ENCODE results near the gene ANKS3. TPM values are rescaled to one million over a fixed set of nuclear protein-coding genes. Genes with fewer than 3 reads are reported as not detected.
A peak's percentile ranks its signal among the peaks of the same experiment; 100 is the strongest.

The ANKS3 gene
- total and polyA plus RNA-seq, 10 of the 15 experiments (the other 5 are each of a cell fraction or from before 2014, with no cell fraction given), result 0.29 to 14.2 (median 8.5) TPM

DNA sequence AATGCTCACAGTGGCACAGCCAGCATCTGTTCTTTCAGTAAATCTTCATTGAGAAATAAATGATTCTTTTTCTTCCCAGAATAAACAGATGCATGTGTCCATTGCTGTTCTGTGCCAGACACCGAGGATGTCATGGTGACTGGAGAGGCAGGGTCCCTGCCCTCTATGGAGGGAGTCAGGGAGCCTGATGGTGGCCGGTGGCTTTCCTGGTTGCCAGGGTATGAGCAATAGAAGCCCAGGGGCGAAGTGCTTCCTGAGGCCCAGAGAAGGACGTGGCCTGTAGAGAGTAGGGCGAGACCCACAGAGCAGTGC is 70.7 kb downstream of the ANKS3 start:
- Histone ChIP-seq H3K9ac (ENCODE audit: control insufficient read depth, insufficient read depth, low read length) (no peak overlapping the region), H2AFZ (ENCODE audit: control insufficient read depth, low read depth, low read length) (no peak overlapping the region), H3K27ac (ENCODE audit: control insufficient read depth, insufficient read depth) (no peak overlapping the region), H3K4me2 (ENCODE audit: control insufficient read depth, insufficient read depth) (no peak overlapping the region), H3K27me3 (replicated peaks in 1 of 2; ENCODE audit: control insufficient read depth in 2 of 2, insufficient read depth in 2 of 2, low read length in 1 of 2) (no peaks in the 10 kb centered on the region), H3K9me3 (replicated peaks; ENCODE audit: control insufficient read depth, insufficient read depth, low read length) (no peaks in the 10 kb centered on the region), H4K20me1 (ENCODE audit: control insufficient read depth, insufficient read depth) (no peaks in the 10 kb centered on the region), H3K4me3 (no peak overlapping the region), H3K36me3 (ENCODE audit: control insufficient read depth in 2 of 2, insufficient read depth in 2 of 2, low read length in 1 of 2) (peaks cover 18 to 29% of the 10 kb centered on the region in 2 experiments; a peak in 3 of 4 replicates), H3K79me2 (ENCODE audit: control insufficient read depth, insufficient read depth, low read length) (no peaks in the 10 kb centered on the region), H3K4me1 (ENCODE audit: control insufficient read depth, insufficient read depth, low read length) (peaks cover 16% of the 10 kb centered on the region)
- RAD21 ChIA-PET (ENCODE audit: unreplicated experiment), result no interaction called here
- ATAC-seq, result no peak
- intact Hi-C loops (cut with micrococcal nuclease; ENCODE audit: unreplicated experiment), result no loop called here
- POLR2A ChIA-PET, result no interaction called here
- no peak for DNase-seq (ENCODE audit: low read depth, low spot score)
- 75% methylated on average over 5 of the region's 5 CpGs for WGBS (ENCODE audit: insufficient coverage, insufficient replicate concordance, low lambda C conversion rate, missing lambda C conversion rate)
- TF ChIP-seq HDAC2 (IDR thresholded peaks at IDR 0.05) (no peak), CBX5 (IDR thresholded peaks at IDR 0.05; ENCODE audit: low read depth) (no peak)
- TF ChIP-seq, protein P1, sequence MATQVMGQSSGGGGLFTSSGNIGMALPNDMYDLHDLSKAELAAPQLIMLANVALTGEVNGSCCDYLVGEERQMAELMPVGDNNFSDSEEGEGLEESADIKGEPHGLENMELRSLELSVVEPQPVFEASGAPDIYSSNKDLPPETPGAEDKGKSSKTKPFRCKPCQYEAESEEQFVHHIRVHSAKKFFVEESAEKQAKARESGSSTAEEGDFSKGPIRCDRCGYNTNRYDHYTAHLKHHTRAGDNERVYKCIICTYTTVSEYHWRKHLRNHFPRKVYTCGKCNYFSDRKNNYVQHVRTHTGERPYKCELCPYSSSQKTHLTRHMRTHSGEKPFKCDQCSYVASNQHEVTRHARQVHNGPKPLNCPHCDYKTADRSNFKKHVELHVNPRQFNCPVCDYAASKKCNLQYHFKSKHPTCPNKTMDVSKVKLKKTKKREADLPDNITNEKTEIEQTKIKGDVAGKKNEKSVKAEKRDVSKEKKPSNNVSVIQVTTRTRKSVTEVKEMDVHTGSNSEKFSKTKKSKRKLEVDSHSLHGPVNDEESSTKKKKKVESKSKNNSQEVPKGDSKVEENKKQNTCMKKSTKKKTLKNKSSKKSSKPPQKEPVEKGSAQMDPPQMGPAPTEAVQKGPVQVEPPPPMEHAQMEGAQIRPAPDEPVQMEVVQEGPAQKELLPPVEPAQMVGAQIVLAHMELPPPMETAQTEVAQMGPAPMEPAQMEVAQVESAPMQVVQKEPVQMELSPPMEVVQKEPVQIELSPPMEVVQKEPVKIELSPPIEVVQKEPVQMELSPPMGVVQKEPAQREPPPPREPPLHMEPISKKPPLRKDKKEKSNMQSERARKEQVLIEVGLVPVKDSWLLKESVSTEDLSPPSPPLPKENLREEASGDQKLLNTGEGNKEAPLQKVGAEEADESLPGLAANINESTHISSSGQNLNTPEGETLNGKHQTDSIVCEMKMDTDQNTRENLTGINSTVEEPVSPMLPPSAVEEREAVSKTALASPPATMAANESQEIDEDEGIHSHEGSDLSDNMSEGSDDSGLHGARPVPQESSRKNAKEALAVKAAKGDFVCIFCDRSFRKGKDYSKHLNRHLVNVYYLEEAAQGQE (IDR thresholded peaks at IDR 0.05; ENCODE audit: low read depth, low read length), result no peak
- in situ Hi-C loops (cut with MboI), result no loop called here
- FAIRE-seq, result no peak
- BruUV-seq (replicated peaks), result no TSS peak
- CTCF ChIA-PET, result no interaction called here
- SMC1A ChIA-PET (ENCODE audit: uncharacterized antibody, unreplicated experiment), result no interaction called here

DNA sequence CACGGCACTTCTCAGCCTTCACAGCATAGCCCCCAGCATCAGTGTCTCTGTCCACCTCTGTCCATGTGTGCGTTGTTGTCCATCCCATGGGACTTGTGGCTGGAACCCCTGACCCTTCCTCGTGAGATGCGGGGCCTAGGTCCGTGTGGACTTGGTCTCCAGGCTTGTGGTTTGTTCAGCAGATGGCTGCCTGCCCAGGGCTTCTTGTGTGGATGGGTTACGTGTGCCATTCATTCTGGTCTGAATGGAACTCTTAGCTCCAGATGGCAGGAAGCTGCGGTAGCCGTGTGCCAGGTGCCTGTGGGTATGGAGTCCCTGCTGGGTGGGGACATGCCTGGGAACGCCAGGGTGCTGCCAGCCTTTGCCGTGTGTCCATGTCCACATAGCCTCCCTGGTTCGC is 72.4 kb downstream of the ANKS3 start:
- no peak for ATAC-seq
- no peaks in the 10 kb centered on the region for H4K20me1 ChIP-seq (ENCODE audit: control insufficient read depth, insufficient read depth)
- no peak overlapping the region for H3K4me3 ChIP-seq
- H3K27me3 ChIP-seq (replicated peaks in 1 of 2; ENCODE audit: control insufficient read depth in 2 of 2, insufficient read depth in 2 of 2, low read length in 1 of 2), result no peaks in the 10 kb centered on the region
- no peak for TF ChIP-seq LARP7 (IDR thresholded peaks at IDR 0.05)
- 0 out of 2 replicates have a peak, but pooled peaks have one; percentile 28 for TF ChIP-seq POLR2A (IDR thresholded peaks at IDR 0.05; ENCODE audit: low read depth, low read length)
- no peak for TF ChIP-seq ATF7 (IDR thresholded peaks at IDR 0.05; ENCODE audit: low read depth)
- TF ChIP-seq SREBF2 (IDR thresholded peaks at IDR 0.05; ENCODE audit: low read length), result no peak
- 84% methylated on average over 11 of the region's 11 CpGs for WGBS (ENCODE audit: insufficient coverage, insufficient replicate concordance, low lambda C conversion rate, missing lambda C conversion rate)
- ChIA-PET RAD21 (ENCODE audit: unreplicated experiment) (no interaction called here), CTCF (no interaction called here), POLR2A (no interaction called here), SMC1A (ENCODE audit: uncharacterized antibody, unreplicated experiment) (no interaction called here)
- intact Hi-C loops (cut with micrococcal nuclease; ENCODE audit: unreplicated experiment), result no loop called here
- no peaks in the 10 kb centered on the region for H3K79me2 ChIP-seq (ENCODE audit: control insufficient read depth, insufficient read depth, low read length)
- no TSS peak for BruUV-seq (replicated peaks)
- H3K9me3 ChIP-seq (replicated peaks; ENCODE audit: control insufficient read depth, insufficient read depth, low read length), result no peaks in the 10 kb centered on the region
- no peak overlapping the region for H2AFZ ChIP-seq (ENCODE audit: control insufficient read depth, low read depth, low read length)
- no peak overlapping the region for H3K4me2 ChIP-seq (ENCODE audit: control insufficient read depth, insufficient read depth)
- no peak for FAIRE-seq
- H3K27ac ChIP-seq (ENCODE audit: control insufficient read depth, insufficient read depth), result no peak overlapping the region
- no peak for DNase-seq (ENCODE audit: low read depth, low spot score)
- in situ Hi-C loops (cut with MboI), result no loop called here
- peaks cover 16% of the 10 kb centered on the region for H3K4me1 ChIP-seq (ENCODE audit: control insufficient read depth, insufficient read depth, low read length)
- H3K9ac ChIP-seq (ENCODE audit: control insufficient read depth, insufficient read depth, low read length), result no peak overlapping the region
- H3K36me3 ChIP-seq (ENCODE audit: control insufficient read depth in 2 of 2, insufficient read depth in 2 of 2, low read length in 1 of 2), result peaks cover 14 to 22% of the 10 kb centered on the region in 2 experiments; a peak in 3 of 4 replicates
